Parathyroid adenoma (tissue), 2 donors: ENCODE results near the gene CATSPERE.

Experiments
- H2AFZ ChIP-seq: fragments of 300-600 bp; sonication (generic); one replicate; pipeline ENCODE4 v1.7.0; 2017; ENCODE audit warnings: antibody characterized with exemption, mild to moderate bottlenecking
- H3K27ac ChIP-seq: fragments of 300-600 bp; sonication (generic); one replicate; pipeline ENCODE4 v1.7.0; 2017
- H3K27me3 ChIP-seq: fragments of 300-600 bp; sonication (generic); one replicate; pipeline ENCODE4 v1.7.0; 2017; ENCODE audit warnings: low read length; ENCODE audit not compliant: control insufficient read depth, insufficient read depth
- H3K36me3 ChIP-seq: fragments of 300-600 bp; sonication (generic); one replicate; pipeline ENCODE4 v1.7.0; 2017; ENCODE audit warnings: low read length; ENCODE audit not compliant: control insufficient read depth, insufficient read depth
- H3K4me1 ChIP-seq: fragments of 300-600 bp; sonication (generic); one replicate; pipeline ENCODE4 v1.7.0; 2017; ENCODE audit warnings: control low read depth
- H3K4me2 ChIP-seq: fragments of 300-600 bp; sonication (generic); one replicate; pipeline ENCODE4 v1.7.0; 2017; ENCODE audit warnings: low read length
- H3K4me3 ChIP-seq: fragments of 300-600 bp; sonication (generic); one replicate; pipeline ENCODE4 v1.7.0; 2017; ENCODE audit warnings: low read depth, low read length
- H3K79me2 ChIP-seq: fragments of 300-600 bp; sonication (generic); one replicate; pipeline ENCODE4 v1.7.0; 2017; ENCODE audit warnings: control low read depth
- H3K9ac ChIP-seq: fragments of 300-600 bp; sonication (generic); one replicate; pipeline ENCODE4 v1.7.0; 2017; ENCODE audit warnings: mild to moderate bottlenecking
- H3K9me3 ChIP-seq: fragments of 300-600 bp; sonication (generic); one replicate; pipeline ENCODE4 v1.7.0; 2017; ENCODE audit warnings: low read length; ENCODE audit not compliant: control insufficient read depth
- CTCF ChIP-seq: fragments of 300-600 bp; sonication (generic); IDR thresholded peaks from one replicate; pipeline ENCODE4 v1.7.0; 2017; ENCODE audit warnings: antibody characterized with exemption, mild to moderate bottlenecking
- donor health status: primary hyperparathyroidism.

CATSPERE gene

GRCh38 chr1:244645414-244645813 is 184.3 kb downstream of the CATSPERE start:
- H3K9ac ChIP-seq: no peak overlapping the region
- H3K79me2 ChIP-seq: no peaks in the 10 kb centered on the region
- H3K9me3 ChIP-seq: no peaks in the 10 kb centered on the region
- no peaks in the 10 kb centered on the region for H3K27me3 ChIP-seq
- no peak overlapping the region for H3K4me2 ChIP-seq
- H3K4me3 ChIP-seq: no peak overlapping the region
- H3K36me3 ChIP-seq: no peaks in the 10 kb centered on the region
- no peak for TF ChIP-seq CTCF
- H2AFZ ChIP-seq: no peak overlapping the region
- H3K4me1 ChIP-seq: no peaks in the 10 kb centered on the region
- H3K27ac ChIP-seq: no peak overlapping the region

GRCh38 chr1:244645890-244646289 is 184.8 kb downstream of the CATSPERE start:
- Histone ChIP-seq H2AFZ (no peak overlapping the region), H3K79me2 (no peaks in the 10 kb centered on the region), H3K9ac (no peak overlapping the region), H3K4me3 (no peak overlapping the region), H3K36me3 (no peaks in the 10 kb centered on the region), H3K4me1 (no peaks in the 10 kb centered on the region), H3K4me2 (no peak overlapping the region), H3K9me3 (no peaks in the 10 kb centered on the region), H3K27me3 (no peaks in the 10 kb centered on the region), H3K27ac (no peak overlapping the region)
- no peak for TF ChIP-seq CTCF

- Histone ChIP-seq H3K27ac (no peak overlapping the region), H2AFZ (no peak overlapping the region), H3K9me3 (no peaks in the 10 kb centered on the region), H3K79me2 (no peaks in the 10 kb centered on the region), H3K9ac (no peak overlapping the region), H3K36me3 (no peaks in the 10 kb centered on the region), H3K27me3 (no peaks in the 10 kb centered on the region), H3K4me2 (no peak overlapping the region), H3K4me3 (no peak overlapping the region), H3K4me1 (no peaks in the 10 kb centered on the region)
- no peak for TF ChIP-seq CTCF
These were observed 186.7 kb downstream of the CATSPERE start for GRCh38 chr1:244647819-244648218.

GRCh38 chr1:244651956-244652622 is 191.0 kb downstream of the CATSPERE start:
- Histone ChIP-seq H3K4me2 (peak overlapping the region; percentile 85), H3K27ac (peak overlapping the region; percentile 63), H3K36me3 (no peaks in the 10 kb centered on the region), H3K9me3 (no peaks in the 10 kb centered on the region), H3K79me2 (peaks cover 9% of the 10 kb centered on the region), H3K27me3 (no peaks in the 10 kb centered on the region), H3K9ac (no peak overlapping the region), H2AFZ (peak overlapping the region; percentile 97), H3K4me1 (no peaks in the 10 kb centered on the region), H3K4me3 (peak overlapping the region; percentile 82)
- TF ChIP-seq CTCF: no peak
